GM21529 (cell line): ENCODE measurements around the gene MCTP1.
A peak's percentile ranks its signal among the peaks of the same experiment; 100 is the strongest.

Experiments
- ATAC-seq: cut with Tn5 transposase; IDR thresholded peaks from one replicate; pipeline ENCODE4 v1.9.1; 2021; ENCODE audit not compliant: unreplicated experiment

The MCTP1 gene

DNA sequence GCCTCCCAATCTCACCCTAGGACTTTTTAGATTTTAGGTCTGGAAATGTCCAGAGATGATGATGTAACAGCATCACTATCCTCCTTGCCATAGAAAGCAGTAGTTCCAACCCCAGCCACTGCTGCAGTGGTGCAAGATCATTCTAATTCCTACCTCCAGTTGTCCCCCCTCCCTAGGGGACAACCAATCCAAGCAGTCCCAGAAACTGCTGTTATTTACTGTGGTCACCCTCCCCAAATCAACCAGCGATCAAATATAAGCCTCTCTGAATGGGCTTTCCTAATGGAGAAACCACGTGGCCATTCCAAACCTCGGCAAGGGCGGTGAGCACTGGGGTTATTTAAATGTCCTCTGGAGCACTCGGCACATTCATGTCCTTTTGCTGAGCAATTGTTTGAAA is 506.6 kb downstream of the MCTP1 start:
- ATAC-seq = no peak

DNA sequence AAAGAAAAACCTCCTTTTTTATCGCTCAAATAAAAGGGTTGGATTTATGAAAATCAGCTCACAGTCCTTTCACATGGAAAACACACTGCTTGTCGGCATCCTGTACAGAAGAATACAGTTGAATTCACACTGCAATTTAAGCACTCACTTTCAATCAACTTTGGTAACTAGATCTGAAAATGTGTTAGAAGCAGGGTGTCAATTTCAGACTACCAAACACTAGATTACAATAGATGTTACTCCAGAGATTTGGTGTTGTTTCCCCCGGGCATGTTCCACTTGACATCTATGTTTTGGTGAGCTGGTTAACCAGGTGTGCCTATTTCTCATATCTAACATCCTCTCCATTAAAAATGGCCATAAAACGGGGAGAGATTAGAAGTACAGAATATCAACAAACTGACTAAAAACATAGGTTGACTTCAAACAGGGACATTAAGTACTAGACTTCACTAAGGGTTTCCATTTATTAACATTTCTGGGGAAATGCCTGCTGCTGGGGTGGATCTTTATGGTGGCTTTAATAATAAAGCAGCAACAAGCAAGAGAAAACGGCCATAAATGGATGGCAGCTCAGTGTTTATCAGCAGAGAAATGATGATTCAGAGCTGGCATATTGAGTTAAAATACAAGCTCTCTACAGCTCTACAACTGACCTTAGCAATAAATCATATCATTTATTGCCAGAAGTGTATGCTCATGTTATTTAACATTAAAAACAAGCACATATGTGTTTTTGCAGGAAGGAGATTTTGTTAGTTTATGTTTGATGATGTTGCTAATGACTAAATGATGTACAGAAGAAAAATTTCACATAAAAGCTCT is 507.6 kb downstream of the MCTP1 start:
- ATAC-seq = no peak

DNA sequence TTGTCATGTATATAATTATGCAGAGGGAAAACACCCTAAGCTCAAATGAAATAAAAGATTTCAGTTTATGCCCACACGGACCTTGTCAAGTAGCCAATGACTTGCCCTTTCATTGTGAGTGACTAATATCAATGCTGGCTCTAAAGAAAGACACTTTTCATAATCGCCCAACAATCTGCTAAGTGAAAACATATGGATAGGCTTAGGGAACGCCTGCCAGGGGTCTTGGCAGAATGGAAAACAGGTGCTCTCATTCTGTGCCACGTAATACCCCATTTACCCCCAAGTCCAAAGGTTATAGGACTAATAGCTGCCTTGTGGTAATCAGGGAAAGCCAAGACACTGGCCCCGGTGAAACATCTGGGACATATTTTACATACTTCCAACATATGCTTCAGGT is 508.7 kb downstream of the MCTP1 start:
- no peak for ATAC-seq

DNA sequence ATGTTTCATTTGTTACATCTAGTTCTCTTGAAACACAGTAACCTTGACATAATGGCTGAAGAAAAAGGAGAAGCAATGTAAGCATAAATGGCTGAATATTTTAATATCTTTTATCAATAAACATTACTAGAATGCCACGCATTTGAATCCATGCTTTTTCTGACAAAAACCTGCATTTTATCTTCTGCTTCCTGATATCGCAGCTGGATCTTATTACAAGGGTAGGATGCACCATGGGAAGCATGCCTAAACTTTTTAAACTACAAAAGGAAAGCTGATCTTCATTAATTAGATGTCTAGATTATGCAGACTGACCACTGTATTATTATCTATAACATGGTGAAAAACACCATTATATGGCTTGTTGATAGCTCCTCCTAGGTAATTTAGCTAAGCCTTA is 509.8 kb downstream of the MCTP1 start:
- no peak for ATAC-seq

DNA sequence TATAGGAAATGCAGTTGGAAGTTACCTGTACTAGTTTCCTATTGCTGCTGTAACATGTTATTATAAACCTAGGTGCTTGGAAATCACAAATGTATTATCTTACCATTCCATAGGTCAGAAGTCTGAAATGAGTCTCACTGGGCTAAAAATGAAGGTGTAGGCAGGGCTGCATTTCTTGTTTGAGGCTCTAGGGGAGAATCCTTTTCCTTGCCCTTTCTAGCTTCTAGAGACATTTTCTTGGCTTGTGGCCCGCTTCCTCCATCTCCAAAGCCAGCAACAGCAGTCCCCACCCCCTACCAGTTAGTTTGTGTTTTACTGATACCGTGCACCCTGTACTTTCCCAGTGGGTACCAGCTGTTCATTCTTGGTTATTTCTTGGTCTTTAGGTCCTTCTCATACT is 513.2 kb downstream of the MCTP1 start:
- peak; percentile 37 for ATAC-seq

DNA sequence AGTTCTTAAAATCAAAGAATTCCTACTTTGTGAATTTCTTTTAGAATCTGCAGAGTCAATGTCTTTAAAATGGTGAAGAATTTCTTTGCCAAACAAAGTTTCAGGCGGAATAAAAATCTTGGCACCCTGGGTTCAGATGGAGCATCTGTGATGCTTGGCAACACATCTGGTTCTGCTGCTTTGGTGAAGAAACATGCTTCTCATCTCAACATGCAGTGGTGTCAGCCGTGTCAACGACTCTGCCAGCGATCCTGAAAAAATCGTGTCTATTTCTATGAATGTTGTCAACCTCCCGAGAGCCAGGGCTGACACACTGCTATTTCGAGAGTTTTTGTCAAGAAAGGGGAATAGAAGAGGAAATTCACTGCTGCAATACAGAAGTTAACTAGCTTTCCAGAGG is 514.9 kb downstream of the MCTP1 start:
- no peak for ATAC-seq

DNA sequence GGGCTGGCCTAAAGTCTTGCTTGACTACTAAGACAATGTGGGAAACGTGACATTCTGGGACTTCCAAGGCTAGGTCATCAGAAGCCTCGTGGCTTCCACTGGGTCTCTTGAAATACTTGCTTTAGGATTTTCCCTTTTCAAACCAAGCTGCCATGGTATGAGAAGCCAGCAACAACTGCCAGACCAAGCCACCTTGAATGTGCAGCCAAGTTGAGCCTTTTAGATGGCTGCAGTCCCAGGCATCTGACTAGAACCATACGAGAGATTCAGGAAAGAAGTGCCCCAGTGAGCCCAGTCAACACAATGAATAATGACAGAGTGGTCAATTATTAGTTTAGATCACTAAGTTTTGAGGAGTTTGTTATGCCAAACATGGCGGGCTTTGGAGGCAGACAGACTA is 523.1 kb downstream of the MCTP1 start:
- ATAC-seq = no peak

DNA sequence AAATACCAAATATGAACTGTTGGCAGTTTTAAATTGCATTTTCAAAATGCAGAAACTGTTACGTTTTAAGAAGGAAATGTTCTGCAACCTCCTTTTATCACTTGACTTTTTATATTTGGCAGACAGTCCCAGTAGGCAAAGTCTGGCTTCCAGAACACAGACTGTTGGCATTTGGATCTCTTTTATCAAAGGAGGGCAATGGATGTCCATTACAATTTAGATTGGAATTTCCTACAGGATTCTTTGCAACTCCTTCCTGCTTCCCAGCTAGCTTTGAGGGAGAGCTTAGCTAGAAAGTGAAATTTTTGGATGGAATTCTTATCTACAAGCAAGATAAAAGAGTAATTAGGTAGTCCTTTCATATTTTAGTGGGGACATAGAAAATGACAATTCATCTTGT is 523.8 kb downstream of the MCTP1 start:
- no peak for ATAC-seq

DNA sequence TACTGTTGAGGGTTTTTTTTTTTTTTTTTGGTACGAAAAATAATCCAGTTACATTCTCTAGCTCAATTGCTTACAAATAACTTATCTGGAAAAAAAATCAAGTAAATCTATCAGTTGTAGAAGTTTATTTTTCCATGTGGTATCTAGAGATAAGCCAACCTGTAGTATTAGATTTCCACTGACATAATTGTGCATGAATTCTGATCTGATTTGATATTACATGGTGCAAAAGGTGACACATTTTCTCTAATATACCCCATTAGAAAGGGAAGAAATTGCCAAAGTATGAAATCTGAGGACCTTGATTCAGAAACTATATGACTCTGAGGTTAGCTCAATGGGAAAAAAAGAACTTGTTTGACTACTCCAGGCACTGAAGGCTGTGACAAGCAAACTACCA is 524.9 kb downstream of the MCTP1 start:
- ATAC-seq = no peak

DNA sequence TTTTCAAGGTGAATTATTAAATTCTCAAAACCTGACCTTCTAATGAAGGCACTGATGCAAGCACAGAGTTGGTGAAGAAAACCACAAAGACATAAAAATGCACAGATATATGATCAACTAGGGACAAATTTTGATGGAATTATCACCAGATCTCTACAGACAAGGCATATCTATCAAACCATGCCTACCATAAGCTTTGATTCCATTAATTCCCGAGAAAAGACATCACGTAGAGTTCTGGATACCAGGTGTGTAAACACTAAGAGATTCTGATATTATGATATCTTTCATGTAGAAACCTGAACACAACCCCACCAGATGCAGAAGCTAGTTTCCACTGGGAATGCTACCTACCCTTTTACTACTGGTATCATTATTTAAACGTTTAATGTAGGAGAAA is 525.9 kb downstream of the MCTP1 start:
- ATAC-seq = no peak

DNA sequence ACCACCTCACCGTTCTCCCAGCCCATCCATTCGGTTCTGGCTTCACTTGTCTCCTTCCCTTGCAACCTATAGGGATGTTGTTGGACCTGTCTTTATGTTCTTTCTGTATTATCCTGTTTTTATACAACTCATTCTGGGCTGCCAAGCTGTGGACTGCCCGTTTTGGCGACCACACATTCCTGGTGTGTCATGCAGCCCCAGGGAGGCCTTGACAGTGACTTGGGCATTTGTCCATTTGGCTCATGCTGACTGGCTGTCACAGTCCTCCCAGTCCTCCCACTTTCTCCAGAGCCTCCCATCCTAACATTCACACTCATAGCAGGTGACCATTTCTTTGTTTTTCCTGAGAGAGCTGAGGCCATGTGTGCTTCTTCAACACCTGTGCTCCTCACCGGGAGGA is 530.1 kb downstream of the MCTP1 start:
- ATAC-seq = no peak

DNA sequence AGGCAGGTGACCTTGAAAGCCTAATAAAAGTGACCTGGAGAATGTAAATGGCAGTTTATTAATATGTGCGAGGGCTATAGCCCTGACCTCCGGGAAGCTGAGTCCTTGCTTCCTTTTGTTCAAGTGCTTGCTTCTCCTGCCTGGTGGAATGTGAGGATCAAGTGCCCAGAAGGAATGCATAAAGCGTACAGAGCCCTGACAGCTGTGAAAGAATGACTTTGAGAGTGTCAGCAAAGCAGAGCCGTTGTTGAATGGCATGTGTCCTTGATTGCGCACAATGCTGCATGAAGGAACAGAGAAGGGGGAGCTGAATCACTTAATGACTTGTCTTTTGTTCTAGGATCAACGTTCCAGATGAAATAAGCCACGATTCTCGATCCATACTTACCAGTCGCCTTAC is 533.4 kb downstream of the MCTP1 start:
- no peak for ATAC-seq

DNA sequence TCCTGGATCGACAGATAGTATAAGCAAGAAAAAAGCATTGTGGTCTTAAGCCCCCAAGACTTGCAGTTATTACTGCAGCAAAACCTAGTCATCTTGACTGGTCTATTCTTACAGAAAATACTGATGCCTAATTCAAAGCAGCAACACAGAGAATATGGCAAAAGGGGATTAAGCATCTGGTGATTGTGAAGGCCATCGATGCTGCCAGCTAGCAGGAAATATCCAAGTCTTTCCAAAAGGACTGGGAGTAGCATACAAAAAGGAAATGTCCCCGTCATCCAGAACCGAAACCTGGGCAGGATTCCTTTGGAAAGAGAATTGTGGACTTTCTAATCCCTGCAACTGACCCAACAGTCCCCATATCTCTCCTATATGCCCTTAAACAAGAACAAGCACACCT is 534.2 kb downstream of the MCTP1 start:
- no peak for ATAC-seq

DNA sequence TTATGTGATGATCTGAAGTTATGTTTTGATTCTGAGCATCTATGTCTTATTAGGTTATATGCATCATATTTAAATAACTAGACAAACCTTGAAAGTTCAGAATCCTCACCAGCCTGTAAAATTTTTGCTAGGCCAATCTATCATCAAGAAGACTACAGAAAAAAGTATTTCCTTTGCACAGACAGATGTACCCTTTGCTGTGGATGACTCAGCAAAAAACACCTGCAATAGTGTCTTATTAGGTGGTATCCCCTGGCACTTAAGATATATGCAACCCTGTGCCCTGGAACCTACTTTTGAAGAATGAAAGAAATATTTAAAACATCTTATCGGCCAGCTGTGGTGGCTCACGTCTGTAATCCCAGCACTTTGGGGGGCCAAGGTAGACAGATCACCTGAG is 535.9 kb downstream of the MCTP1 start:
- no peak for ATAC-seq

DNA sequence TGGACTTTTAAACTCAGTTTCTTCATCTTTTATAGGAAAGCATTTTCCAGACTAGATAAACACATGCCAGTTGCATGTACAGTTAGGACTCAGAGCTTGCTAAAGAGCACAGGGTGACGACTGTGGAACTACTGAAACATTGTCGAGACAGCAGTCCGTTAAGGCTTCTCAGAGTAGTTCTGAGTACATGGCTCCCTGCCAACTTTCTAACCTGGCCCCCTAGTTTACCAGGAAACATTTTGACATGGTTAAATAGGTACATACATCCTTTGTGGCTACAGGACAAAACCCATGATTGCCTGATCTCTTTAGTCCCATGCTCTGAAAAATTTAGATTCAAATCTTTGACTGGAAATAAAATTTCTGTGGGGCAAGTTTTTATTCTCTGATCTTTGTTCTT is 536.7 kb downstream of the MCTP1 start:
- ATAC-seq = no peak

DNA sequence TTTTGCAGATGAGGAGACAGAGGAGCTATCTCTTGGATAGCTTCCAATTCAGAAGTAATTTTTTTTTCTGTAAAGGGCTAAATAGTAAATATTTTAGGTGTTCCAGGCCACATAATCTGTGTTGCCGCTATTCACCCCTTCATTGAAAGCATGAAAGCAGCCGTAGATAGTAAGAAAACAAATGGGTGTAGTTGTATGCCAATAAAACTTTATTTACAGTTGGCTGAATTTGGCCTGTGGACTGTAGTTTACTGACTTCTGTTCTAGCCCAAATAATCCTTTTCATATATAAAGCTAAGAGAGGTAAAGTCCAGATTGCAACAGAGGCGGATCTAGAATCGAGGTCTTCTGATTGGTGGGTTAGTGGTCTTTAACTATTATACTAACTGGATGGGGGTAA is 537.5 kb downstream of the MCTP1 start:
- ATAC-seq = no peak

DNA sequence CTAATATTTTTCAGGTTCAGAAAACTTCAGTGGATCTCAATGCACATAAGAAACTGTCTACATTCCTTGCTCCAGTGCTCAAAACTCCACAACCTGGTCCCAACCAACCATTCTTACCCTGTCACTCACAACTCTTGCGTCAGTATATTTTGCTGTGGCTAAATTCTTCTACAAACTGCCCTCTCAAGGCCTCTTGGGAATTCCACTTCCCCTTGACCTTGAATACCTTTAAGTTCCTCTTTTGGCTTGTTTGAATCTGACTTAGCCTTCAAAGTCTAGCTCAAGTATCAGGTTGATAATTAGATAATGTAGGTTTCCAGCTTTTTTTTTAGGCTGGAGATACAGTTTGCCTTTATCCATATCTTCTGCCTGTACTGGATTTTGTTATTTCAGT is 538.2 kb downstream of the MCTP1 start:
- peak; percentile 61 for ATAC-seq

DNA sequence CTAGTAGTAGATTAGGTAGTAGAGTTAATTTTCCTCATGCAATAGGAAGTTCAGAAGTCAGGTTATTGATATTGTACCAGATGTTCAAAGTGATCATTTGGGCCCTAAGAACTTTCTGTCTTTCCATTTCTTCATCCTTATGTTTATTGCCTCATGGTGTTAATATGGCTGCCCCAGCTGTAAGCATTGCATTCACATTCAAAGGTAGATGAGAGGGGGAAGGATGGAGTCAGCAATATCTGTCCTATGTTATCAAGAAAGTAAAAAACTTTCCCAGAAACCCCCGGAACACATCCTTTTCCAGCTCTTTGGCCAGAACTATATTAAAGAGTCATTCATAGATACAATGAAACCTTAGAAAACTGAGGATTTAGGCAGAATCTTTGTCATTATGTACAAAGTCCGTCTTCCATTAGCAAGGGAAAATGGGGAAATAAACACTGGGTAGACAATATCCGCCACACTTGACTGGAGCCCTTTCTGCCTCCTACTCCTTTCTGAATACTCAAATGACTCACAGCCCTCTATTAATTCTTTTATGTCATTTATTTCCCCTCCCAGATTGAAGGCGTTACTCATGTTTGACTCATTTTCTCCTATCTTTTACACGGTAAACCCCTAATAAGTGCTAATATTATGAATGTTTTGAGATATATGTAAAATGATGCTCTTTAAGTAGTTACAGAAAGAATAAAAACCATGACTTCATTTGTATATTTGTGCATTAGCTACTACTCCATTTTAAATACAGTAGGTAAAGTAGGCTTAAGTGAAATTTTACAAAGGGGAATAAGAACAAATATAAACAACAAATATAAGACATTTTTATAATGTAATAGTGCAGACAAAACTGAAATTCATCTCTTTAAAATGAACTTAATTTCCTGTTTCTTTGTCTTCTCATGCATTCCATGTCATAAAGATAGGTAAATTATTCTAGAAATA is 538.8 kb downstream of the MCTP1 start:
- ATAC-seq = peak; percentile 80

DNA sequence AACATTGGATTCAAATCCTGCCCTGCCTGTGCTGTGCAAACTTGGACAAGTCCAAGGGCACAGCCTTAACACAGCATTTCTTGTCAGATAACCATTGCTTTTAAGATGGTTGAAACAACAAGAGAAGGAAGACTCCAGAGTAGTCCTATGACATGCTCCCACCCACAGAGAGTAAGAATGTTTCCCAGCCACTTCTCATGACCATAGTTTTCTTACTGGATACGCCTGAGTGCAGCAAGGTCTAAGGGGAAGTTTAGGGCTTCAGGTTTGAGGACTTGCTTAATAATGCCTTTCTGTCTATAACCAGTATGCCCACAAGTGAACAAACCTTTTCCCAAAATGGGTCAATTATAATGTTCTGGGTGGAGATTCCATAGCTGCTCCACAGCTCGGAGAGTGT is 540.0 kb downstream of the MCTP1 start:
- ATAC-seq = peak; percentile 26

DNA sequence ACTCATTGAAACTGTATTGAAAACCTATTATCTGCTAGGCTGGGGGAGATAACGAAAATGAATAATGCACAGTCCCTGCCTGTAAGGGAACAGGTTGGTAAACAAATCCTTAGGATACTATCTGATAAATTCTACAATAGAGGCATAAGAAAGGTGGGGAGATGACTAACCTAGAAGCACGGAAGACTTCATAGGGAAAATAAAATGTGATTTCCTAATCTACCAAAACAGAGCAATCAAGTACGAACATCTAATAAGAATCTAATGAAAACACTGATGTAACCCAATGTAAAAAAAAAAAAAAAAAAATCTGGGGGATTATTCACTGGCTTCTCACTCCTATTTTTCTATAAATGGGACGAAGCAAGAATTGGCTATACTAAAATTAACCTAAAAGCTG is 542.0 kb downstream of the MCTP1 start:
- no peak for ATAC-seq

DNA sequence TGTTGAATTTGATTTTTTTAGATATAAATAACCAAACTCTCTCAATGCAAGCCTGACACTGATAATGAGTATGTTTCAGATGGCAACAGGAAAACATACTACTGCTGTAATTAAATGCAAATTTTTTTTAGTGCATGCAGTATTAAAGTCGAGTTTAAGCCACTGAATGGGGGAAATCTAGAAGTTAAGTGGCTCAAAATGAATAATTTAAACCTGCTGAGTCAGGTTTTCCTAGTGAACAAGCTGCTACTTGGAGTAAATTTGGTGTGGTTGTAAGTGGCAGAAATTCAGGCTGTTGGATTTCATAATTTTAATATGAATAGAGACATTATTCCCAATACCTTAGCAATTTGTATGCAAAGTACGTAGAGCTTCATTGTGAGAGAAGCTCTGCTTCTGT is 544.6 kb downstream of the MCTP1 start:
- ATAC-seq = no peak

DNA sequence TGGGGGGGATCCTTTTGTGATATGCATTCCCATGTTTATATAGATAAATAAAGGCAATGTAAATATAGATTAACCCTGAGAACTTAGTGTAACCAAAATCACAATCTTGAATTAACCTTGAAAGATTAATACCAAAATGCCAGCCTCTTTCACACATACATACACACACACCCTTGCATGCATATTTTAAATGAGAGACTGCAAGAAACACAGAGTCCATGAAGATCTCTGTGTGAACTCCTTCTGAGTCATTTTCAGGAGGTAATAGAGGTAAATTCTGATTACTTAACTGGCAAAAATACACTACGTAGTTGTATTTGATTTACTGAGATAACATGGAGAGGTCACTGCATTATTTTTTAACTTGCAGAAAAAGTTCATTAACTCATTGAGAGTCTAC is 548.4 kb downstream of the MCTP1 start:
- no peak for ATAC-seq
